PC-3 (cell line): ENCODE data around the gene KRTAP19-1. TPM values are rescaled to one million over a fixed set of nuclear protein-coding genes. Genes with fewer than 3 reads are reported as not detected.

Experiments
- ATAC-seq: fragments of 200-7000 bp; cut with Tn5 transposase; 2 replicates; pipeline ENCODE4 v1.9.1; 2020; ENCODE audit warnings: mild to moderate bottlenecking, moderate library complexity
- BruUV-seq: library from RNA; stranded (reverse); fragments of 400-500 nt; replicated peaks from 2 replicates; lab custom pipeline; 2021; lab: Mats Ljungman, UMichigan
- CTCF ChIA-PET: fragments of 300-600 bp; sonication (Branson Sonifier 250); formaldehyde crosslinking; loops from one replicate; lab custom pipeline; 2022; ENCODE audit warnings: antibody characterized with exemption; lab: Charles Lee
- POLR2A ChIA-PET: fragments of 300-600 bp; sonication (Branson Sonifier 250); formaldehyde crosslinking; loops from one replicate; lab custom pipeline; 2022; ENCODE audit warnings: antibody characterized with exemption; ENCODE audit not compliant: unreplicated experiment; lab: Charles Lee
- DNase-seq: peaks from one replicate; pipeline ENCODE4 v3.0.0-alpha.2; 2015
- H2AFZ ChIP-seq: fragments of 300-600 bp; sonication (generic); 2 replicates; pipeline ENCODE4 v1.6.0; 2016; ENCODE audit warnings: antibody characterized with exemption, low read length
- H3F3A ChIP-seq: fragments of 300-600 bp; sonication (generic); one replicate; pipeline ENCODE4 v1.6.0; 2017; ENCODE audit warnings: antibody characterized with exemption, low read length, control low read depth, mild to moderate bottlenecking; ENCODE audit not compliant: unreplicated experiment
- H3K27ac ChIP-seq: fragments of 300-600 bp; sonication (generic); 2 replicates; pipeline ENCODE4 v1.5.1; 2016; ENCODE audit warnings: mild to moderate bottlenecking, low read length
- H3K27me3 ChIP-seq: fragments of 300-600 bp; sonication (generic); 2 replicates; pipeline ENCODE4 v1.6.1; 2016; ENCODE audit warnings: low read length, mixed read lengths
- H3K36me3 ChIP-seq: fragments of 300-600 bp; sonication (generic); 2 replicates; pipeline ENCODE4 v1.6.1; 2016; ENCODE audit warnings: low read depth, mixed run types, low read length, mixed read lengths
- H3K4me1 ChIP-seq: fragments of 300-600 bp; sonication (generic); 2 replicates; pipeline ENCODE4 v1.5.1; 2016; ENCODE audit warnings: low read length; ENCODE audit not compliant: insufficient read depth
- H3K4me2 ChIP-seq: fragments of 300-600 bp; sonication (generic); 2 replicates; pipeline ENCODE4 v1.6.0; 2016; ENCODE audit warnings: low read length
- H3K4me3 ChIP-seq: fragments of 300-600 bp; sonication (generic); 2 replicates; pipeline ENCODE4 v1.5.1; 2016; ENCODE audit warnings: mild to moderate bottlenecking, low read length, mixed read lengths
- H3K79me2 ChIP-seq: fragments of 300-600 bp; sonication (generic); 2 replicates; pipeline ENCODE4 v1.6.1; 2017; ENCODE audit warnings: low read length, mixed read lengths
- H3K9ac ChIP-seq: fragments of 300-600 bp; sonication (generic); 2 replicates; pipeline ENCODE4 v1.6.0; 2016; ENCODE audit warnings: mild to moderate bottlenecking, low read length
- H3K9me2 ChIP-seq: fragments of 300-600 bp; sonication (generic); replicated peaks from 2 replicates; pipeline ENCODE4 v1.6.1; 2016; ENCODE audit warnings: mixed run types, low read length, mixed read lengths
- H3K9me3 ChIP-seq: fragments of 300-600 bp; sonication (generic); 2 replicates; pipeline ENCODE4 v1.6.1; 2016; ENCODE audit warnings: low read length, mixed read lengths
- H4K20me1 ChIP-seq: fragments of 300-600 bp; sonication (generic); 2 replicates; pipeline ENCODE4 v1.6.1; 2016; ENCODE audit warnings: low read length, mixed read lengths
- CTCF ChIP-seq: fragments of 300-600 bp; sonication (generic); conservative IDR thresholded peaks from 2 replicates; pipeline ENCODE4 v1.5.1; 2017; ENCODE audit warnings: antibody characterized with exemption, low read depth, mild to moderate bottlenecking, low read length
- EZH2 ChIP-seq: fragments of 300-600 bp; sonication (generic); IDR thresholded peaks from one replicate; pipeline ENCODE4 v1.6.1; 2017; ENCODE audit warnings: antibody characterized with exemption, mild to moderate bottlenecking, low read length; ENCODE audit not compliant: unreplicated experiment
- EZH2phosphoT487 ChIP-seq: fragments of 300-600 bp; sonication (generic); IDR thresholded peaks from 2 replicates; pipeline ENCODE4 v1.6.1; 2018; ENCODE audit warnings: mild to moderate bottlenecking, antibody characterized with exemption, low read length, borderline replicate concordance
- intact Hi-C: fragments of 100-400 bp; cut with micrococcal nuclease; formaldehyde crosslinking; loops from 2 replicates; pipeline ENCODE4 v1.9.0; 2023
- total RNA-seq: library from RNA; depleted of rRNA; stranded (reverse); fragments of >200 nt; gene quantifications from 2 replicates; pipeline ENCODE4 v1.2.3, GENCODE V29; 2014

The KRTAP19-1 gene
- total RNA-seq, 1 experiment from 2014 or later: not detected

- H4K20me1 ChIP-seq: no peaks in the 10 kb centered on the region
- no peak within 1 kb of the TSS for H3K4me3 ChIP-seq
- H2AFZ ChIP-seq: no peak within 1 kb of the TSS
- no peaks in the 10 kb centered on the region for H3K9me2 ChIP-seq
- BruUV-seq: no TSS peak
- H3K4me2 ChIP-seq: no peak within 1 kb of the TSS
- no peaks in the 10 kb centered on the region for H3K4me1 ChIP-seq
- H3K27me3 ChIP-seq: no peaks in the 10 kb centered on the region
- no peaks in the 10 kb centered on the region for H3K36me3 ChIP-seq
- TF ChIP-seq EZH2: no peak
- no peak for TF ChIP-seq CTCF
- ATAC-seq (no peak), DNase-seq (no peak)
- H3K79me2 ChIP-seq: no peaks in the 10 kb centered on the region
- H3K27ac ChIP-seq: no peak within 1 kb of the TSS
- ChIA-PET CTCF (interaction anchor here (0.5 kb wide), 1 partner anchor 760 kb away, joined by 3 read pairs; no protein-coding TSS in a partner anchor), POLR2A (no interaction called here)
- H3K9ac ChIP-seq: no peak within 1 kb of the TSS
- intact Hi-C loops: no loop called here
- H3F3A ChIP-seq: no peaks in the 10 kb centered on the region
- H3K9me3 ChIP-seq: no peaks in the 10 kb centered on the region
These were observed 11.8 kb upstream of the KRTAP19-1 start, which contains the start of gene KRTAP19-3 for GRCh38 chr21:30491963-30492428. Gene KRTAP19-3 (minus strand): TSS chr21:30492013. CDS start chr21:30491957, 56 bp downstream.

DNA sequence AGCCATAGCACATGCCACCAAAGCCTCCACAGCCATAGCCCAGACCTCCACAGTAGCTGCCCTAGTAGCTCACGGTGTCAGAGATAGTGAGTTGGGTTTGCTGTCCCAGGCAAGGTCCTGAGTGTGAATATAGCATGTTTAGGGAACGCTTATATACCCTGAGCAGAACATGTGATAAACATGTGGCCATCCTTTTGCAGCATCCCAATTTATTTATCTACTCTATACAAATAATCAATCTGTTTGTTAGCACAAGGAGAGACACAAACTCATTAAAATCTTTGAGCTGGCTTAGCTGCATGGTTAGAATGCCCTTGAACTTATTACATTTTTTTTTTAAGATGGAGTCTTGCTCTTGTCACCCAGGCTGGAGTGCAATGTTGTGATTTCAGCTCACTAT, 7.2 kb upstream of the KRTAP19-1 start, which contains the start of gene KRTAP19-2:
KRTAP19-2 (minus strand) TSS at position 101 of the 400 bp plus-strand sequence; CDS start at position 13, 88 bp downstream.
- H3K9ac ChIP-seq: no peak within 1 kb of the TSS
- H3K36me3 ChIP-seq: no peaks in the 10 kb centered on the region
- no peaks in the 10 kb centered on the region for H3F3A ChIP-seq
- ATAC-seq: no peak
- no peaks in the 10 kb centered on the region for H3K79me2 ChIP-seq
- TF ChIP-seq EZH2 (no peak), EZH2phosphoT487 (no peak), CTCF (no peak)
- no peak within 1 kb of the TSS for H3K27ac ChIP-seq
- H3K27me3 ChIP-seq: no peaks in the 10 kb centered on the region
- H3K4me1 ChIP-seq: no peaks in the 10 kb centered on the region
- no peaks in the 10 kb centered on the region for H4K20me1 ChIP-seq
- intact Hi-C loops: no loop called here
- no peak within 1 kb of the TSS for H3K4me2 ChIP-seq
- CTCF ChIA-PET: no interaction called here
- no peaks in the 10 kb centered on the region for H3K9me2 ChIP-seq
- BruUV-seq: no TSS peak
- H3K9me3 ChIP-seq: no peaks in the 10 kb centered on the region
- POLR2A ChIA-PET: no interaction called here
- DNase-seq: no peak
- H3K4me3 ChIP-seq: no peak within 1 kb of the TSS
- no peak within 1 kb of the TSS for H2AFZ ChIP-seq

GRCh38 chr21:30486180-30486579, 6.0 kb upstream of the KRTAP19-1 start:
- no TSS peak for BruUV-seq
- ATAC-seq: no peak
- POLR2A ChIA-PET: no interaction called here
- H3K36me3 ChIP-seq: no peaks in the 10 kb centered on the region
- no peak overlapping the region for H2AFZ ChIP-seq
- no peak overlapping the region for H3K9ac ChIP-seq
- H3K4me1 ChIP-seq: no peaks in the 10 kb centered on the region
- CTCF ChIA-PET: no interaction called here
- H3K79me2 ChIP-seq: no peaks in the 10 kb centered on the region
- intact Hi-C loops: no loop called here
- no peaks in the 10 kb centered on the region for H3F3A ChIP-seq
- TF ChIP-seq EZH2phosphoT487: no peak
- TF ChIP-seq CTCF: no peak
- no peak for TF ChIP-seq EZH2
- H3K9me2 ChIP-seq: no peaks in the 10 kb centered on the region
- DNase-seq: no peak
- no peak overlapping the region for H3K4me2 ChIP-seq
- no peak overlapping the region for H3K27ac ChIP-seq
- no peaks in the 10 kb centered on the region for H3K27me3 ChIP-seq
- no peaks in the 10 kb centered on the region for H3K9me3 ChIP-seq
- H3K4me3 ChIP-seq: no peak overlapping the region
- H4K20me1 ChIP-seq: no peaks in the 10 kb centered on the region
